PC-9 (cell line): ENCODE results near the gene YY1.

Source experiments
- EZH2 ChIP-seq: fragments of 200-600 bp; sonication (generic); IDR thresholded peaks from 2 replicates; pipeline ENCODE4 v1.8.0; 2017; ENCODE audit warnings: antibody characterized with exemption, low read depth
- TF ChIP-seq, protein P1 (sequence below): fragments of 200-600 bp; sonication (generic); conservative IDR thresholded peaks from 2 replicates; pipeline ENCODE4 v1.6.1; 2017; ENCODE audit warnings: mixed run types, antibody characterized with exemption, mild to moderate bottlenecking, moderate library complexity

DNA sequence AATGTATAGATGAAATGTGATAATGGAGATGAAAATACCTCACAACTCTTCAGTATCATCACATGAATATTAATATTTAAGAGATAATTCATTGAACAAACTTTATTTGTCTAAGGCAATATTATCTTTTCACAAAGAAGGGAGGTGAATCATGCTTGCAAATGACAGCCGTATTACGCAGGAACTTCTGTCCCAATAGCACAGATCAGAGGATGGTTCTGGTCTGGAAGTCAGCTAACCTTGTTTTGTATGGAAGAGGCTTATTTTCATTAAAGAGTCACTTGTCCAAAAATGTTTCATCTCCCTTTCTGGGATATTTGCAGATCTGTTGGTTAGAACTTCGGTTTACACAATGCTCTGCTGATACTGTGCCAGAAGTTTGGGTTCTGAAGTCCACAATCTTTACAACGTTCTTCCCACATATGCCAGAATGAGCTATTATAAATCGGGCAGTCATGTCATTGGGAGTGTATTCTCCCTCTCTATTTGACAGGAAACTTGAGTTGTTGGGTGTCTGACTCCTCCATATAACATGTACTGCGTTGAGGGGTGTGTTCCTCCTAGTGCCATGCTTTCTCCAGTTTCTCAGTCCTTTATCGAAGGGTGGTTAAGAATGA lies 29.8 kb downstream of the YY1 start:
- TF ChIP-seq, protein P1, sequence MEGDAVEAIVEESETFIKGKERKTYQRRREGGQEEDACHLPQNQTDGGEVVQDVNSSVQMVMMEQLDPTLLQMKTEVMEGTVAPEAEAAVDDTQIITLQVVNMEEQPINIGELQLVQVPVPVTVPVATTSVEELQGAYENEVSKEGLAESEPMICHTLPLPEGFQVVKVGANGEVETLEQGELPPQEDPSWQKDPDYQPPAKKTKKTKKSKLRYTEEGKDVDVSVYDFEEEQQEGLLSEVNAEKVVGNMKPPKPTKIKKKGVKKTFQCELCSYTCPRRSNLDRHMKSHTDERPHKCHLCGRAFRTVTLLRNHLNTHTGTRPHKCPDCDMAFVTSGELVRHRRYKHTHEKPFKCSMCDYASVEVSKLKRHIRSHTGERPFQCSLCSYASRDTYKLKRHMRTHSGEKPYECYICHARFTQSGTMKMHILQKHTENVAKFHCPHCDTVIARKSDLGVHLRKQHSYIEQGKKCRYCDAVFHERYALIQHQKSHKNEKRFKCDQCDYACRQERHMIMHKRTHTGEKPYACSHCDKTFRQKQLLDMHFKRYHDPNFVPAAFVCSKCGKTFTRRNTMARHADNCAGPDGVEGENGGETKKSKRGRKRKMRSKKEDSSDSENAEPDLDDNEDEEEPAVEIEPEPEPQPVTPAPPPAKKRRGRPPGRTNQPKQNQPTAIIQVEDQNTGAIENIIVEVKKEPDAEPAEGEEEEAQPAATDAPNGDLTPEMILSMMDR = no peak
- no peak for TF ChIP-seq EZH2
